ENCODE data around the gene PRKCH.
A peak's percentile ranks its signal among the peaks of the same experiment; 100 is the strongest.

The PRKCH gene

DNA sequence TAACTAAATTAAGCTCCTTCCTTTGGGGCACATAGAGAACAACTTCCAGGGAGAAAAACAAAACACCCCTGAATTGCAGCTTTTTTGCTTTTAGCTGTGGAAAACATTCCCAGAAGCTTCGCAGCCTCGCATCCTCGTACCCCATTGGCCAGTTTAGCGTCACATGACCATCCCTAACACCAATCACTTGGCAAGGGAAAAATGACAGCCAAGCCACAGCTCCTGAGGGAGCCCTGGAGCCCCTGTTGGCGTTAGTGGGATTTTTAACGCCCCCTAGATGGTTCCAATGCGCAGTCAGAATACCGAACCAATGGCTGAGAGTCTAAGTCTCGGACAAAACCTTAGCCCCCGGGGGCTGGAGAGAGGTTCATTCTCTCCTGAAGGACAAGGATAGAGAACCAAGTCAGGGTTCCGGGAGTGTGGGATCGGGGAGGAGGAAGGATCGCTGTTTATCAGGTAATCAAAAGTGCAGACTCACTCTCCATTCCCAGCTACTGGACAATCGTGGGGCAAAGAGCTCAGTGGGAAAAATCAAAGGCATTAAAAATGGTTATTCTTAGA lies 238.3 kb downstream of the PRKCH start:
- no peak for DNase-seq

DNA sequence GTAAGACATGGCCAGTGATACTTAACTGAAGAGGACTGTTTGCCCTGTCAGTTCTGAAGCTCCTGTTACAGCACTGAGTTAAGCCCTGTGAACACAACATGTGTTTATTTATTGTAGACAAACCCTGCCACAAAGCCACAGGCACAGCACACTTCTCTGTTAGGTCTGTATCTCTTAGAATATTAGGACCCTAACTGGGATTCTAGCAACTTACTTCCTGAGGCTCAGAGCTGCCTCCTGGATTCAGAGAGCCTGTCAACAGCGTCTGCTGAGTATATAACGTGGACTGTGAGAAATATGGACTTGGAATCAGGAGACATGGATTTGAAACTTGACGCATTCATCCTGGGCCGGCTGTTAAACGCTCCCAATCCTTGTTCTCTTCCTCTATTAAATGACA lies 238.9 kb downstream of the PRKCH start:
- no peak for DNase-seq

DNA sequence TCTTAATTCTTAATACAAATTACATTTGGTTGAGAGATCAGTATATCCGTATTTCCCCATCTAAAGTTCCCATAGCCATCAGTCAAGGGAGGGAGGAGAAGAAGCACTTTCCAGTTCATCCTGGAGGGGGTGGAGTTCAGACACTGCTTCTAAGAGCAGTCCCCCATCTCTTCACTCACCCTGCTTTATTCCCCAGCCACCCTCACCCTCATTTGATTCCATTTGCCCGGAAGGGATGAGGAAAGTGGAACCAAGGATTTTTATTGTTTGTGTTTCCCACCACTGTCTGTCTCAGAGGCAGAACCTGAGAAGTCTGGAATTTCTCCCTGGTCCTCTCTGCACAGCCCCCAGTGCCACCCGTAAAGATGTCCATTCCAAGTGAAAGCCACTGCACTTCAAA lies 239.7 kb downstream of the PRKCH start:
- no peak for DNase-seq

GRCh38 chr14:61561657-61562276 lies 240.4 kb downstream of the PRKCH start:
- peak; percentile 3 for DNase-seq

- DNase-seq: no peak
These were observed 241.2 kb downstream of the PRKCH start for GRCh38 chr14:61562321-61563161.

- DNase-seq: no peak
These were observed 241.8 kb downstream of the PRKCH start for GRCh38 chr14:61563162-61563511.

- DNase-seq: no peak
These were observed 242.7 kb downstream of the PRKCH start for GRCh38 chr14:61563880-61564617.

DNA sequence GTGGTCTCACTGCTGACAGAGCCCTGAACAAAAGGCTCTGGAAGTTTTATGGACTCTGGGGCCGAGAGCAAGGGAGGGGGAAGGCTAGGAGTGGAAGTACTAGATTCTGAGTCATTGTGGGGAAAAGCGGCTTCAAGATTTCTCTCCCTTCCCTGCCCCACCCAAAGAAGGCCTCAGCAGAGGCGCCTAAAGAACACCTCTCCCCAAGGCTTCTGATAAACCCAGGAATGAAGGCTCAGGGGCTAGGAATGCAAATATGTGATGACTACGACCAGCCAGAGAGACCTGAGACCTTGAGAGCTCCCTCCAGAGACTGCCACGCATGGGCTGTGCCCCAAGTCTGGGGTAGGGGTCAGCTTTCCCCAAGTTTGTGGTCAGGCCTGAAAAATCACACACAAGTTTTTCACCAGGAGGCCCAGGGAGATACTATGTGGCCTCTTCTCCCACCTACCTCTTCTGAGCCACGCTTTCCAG lies 243.3 kb downstream of the PRKCH start:
- DNase-seq: no peak

DNA sequence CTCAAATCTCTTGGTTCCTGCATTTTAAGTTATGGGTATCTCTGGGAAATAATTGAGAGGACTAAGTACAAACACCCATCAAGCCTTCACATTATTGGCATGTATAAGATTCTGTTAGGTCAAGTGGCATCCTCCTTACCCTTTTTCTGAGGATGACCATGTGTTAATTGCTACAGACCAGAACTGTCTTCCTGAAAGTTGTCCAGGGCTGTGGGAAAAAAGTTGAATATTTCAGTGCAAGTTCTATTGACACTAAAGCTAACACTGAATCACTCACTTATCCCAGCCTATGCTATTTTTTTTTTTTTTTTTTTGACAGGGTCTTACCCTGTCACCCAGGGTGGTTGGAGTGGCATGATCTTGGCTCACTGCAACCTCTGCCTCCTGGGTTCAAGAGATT lies 243.8 kb downstream of the PRKCH start:
- no peak for DNase-seq

- DNase-seq: no peak
These were observed 244.6 kb downstream of the PRKCH start for GRCh38 chr14:61565836-61566536.

DNA sequence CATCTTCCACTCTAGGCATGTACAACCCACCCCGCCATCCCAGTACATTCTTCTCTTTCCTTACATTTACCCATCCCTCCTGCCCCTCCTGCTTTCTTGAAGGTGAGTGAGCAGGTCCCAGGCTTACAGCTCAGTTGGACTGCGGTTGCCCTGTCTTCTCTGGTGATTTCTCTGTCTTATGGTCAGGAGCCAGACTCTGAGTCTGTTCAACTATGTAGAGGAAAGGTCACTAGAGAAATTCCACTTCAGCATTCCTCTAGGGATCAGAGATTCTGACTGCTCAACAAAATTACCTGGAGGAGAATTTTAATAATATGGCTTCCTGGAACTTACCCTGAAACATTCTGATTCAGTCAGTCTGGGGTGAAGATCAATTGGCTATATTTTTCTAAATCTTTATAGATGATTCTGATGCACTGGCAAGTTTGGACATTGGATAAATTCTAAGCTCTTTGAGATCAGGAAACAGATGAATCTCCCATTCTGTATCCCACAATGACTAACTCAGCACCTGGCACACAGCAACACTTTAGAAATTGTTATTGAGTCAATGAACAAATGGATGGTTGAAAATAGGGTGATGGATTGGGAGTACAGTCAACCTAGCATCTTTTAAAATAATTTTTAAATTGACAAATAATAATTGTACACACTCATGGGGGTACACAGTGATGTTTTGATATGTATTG lies 245.3 kb downstream of the PRKCH start:
- no peak for DNase-seq

- DNase-seq: no peak
These were observed 246.6 kb downstream of the PRKCH start for GRCh38 chr14:61567838-61568571.

DNA sequence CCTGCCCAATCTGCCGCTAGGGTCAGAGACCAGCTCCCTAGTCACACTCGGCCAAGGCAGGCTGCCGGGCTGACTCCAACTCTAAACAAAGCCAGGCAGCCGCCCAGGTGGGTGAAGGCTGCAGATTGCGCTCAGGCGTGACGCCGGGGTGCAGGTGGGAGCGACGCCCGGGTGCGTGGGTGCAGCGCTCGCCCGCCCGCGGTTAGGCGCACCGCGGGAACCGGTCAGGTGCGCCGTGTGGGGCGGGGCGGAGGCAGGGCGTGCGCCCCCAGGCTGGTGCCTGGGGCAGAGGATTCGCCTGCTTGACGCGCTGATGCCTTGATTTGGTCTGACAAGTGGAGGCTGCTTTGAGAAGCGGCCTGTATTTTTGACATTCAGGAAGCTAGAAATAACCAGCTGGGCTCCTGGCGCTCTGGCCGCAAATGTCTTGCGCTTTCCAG lies 247.2 kb downstream of the PRKCH start:
- no peak for DNase-seq

- DNase-seq: no peak
These were observed 247.9 kb downstream of the PRKCH start for GRCh38 chr14:61569308-61569707.

DNA sequence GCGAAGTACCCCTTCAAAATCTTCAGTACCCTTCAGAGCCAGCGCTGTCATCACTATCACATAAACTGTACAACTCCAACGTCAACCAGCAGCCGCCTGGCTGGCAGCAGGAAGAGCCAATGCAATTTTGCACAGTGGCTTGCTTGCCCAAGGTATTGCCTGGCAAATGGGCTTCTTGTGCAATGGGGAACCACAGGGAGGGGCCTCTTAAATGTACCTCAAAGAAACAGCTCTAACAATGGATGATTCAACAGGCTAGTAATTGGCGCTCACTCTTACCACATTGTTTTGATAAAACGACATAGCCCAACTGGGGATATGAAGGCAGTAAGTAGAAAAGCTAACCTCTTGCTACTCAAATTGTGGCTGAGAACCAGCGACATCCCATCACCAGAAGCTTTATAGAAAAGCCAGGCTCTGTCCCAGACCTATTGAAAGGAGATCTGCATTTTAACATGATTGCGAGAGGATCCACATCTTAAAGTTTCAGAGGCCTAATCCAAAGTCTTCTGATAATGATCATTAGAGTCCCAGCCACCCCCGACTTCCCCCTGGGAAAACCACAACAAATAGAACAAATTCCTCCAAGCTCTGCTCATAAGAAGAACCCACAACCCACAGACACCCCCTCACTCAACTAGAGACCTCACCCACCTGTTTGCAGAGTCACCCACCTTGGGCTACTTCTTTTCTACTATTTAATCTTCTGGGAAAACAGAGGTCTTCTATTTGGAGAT lies 248.6 kb downstream of the PRKCH start:
- DNase-seq: peak; percentile 75

GRCh38 chr14:61570549-61571290 lies 249.3 kb downstream of the PRKCH start:
- no peak for DNase-seq

- no peak for DNase-seq
These were observed 250.5 kb downstream of the PRKCH start for GRCh38 chr14:61571917-61572316.

DNA sequence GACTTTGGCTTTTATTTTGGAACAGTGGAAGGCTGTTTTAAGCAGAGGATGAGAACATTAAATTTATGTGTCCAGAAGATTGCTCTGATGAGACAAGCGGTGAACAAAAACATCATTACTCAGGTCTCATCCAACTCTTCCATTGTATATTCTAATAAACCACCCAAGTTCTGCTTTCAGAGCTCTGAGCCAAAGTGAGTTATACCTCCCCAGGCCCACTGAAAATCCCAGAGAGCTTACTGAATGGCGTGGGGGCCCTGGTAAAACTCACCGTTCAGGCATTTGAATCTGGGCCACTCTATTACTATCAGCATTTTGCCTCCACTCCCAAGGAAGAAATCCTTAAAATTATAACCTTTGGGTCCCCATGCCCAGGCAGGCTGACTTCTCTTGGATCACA lies 251.9 kb downstream of the PRKCH start:
- no peak for DNase-seq

- no peak for DNase-seq
These were observed 252.6 kb downstream of the PRKCH start for GRCh38 chr14:61573748-61574513.
